GM06990 (cell line): ENCODE results near the gene SNAPC1.

Source experiments
- DNase-seq: peaks from one replicate; pipeline ENCODE4 v3.0.0-alpha.2; 2011; ENCODE audit not compliant: insufficient read length; ENCODE audit errors: extremely low read depth
- H3K27me3 ChIP-seq: replicated peaks from 2 replicates; pipeline ENCODE4 v1.6.0; 2011; ENCODE audit warnings: low read length; ENCODE audit not compliant: control insufficient read depth, insufficient read depth
- H3K36me3 ChIP-seq: 2 replicates; pipeline ENCODE4 v1.5.1; 2011; ENCODE audit warnings: low read length; ENCODE audit not compliant: control insufficient read depth, insufficient read depth
- H3K4me3 ChIP-seq: replicated peaks from 2 replicates; pipeline ENCODE4 v1.5.1; 2011; ENCODE audit warnings: low read depth, mild to moderate bottlenecking, control low read depth, low read length
- CTCF ChIP-seq: IDR thresholded peaks from 2 replicates; pipeline ENCODE4 v1.5.1; 2011; ENCODE audit warnings: low read length, control low read depth, mild to moderate bottlenecking, inconsistent platforms; ENCODE audit not compliant: insufficient read depth, poor library complexity, severe bottlenecking

SNAPC1 gene

GRCh38 chr14:61832783-61833182, 70.6 kb downstream of the SNAPC1 start:
- Histone ChIP-seq H3K36me3 (no peaks in the 10 kb centered on the region), H3K4me3 (no peak overlapping the region), H3K27me3 (no peaks in the 10 kb centered on the region; the same call in 1 of the 2 replicates)
- no peak for TF ChIP-seq CTCF
- no peak for DNase-seq

DNA sequence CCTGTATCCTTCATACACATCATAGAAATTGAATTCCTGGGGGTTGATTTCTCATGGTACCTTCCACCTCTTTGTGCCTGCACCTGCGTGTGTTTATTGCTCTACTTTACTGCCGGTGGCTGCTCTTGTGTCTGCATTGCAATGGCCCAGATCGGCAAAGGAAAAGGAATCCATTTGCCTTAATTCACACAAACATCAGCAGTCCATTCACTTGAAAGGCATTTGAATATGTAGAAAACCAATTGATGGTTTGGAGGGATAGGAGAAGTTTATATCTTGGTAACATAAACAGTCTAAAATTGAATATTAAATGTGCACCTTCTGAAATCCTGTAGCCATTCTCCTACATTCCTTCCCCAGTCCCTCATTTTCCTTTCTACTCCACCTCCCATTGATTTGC, 74.0 kb downstream of the SNAPC1 start:
- DNase-seq, result no peak
- Histone ChIP-seq H3K36me3 (no peaks in the 10 kb centered on the region), H3K27me3 (no peaks in the 10 kb centered on the region; the same call in 1 of the 2 replicates), H3K4me3 (no peak overlapping the region)
- no peak for TF ChIP-seq CTCF

- H3K27me3 ChIP-seq, result no peaks in the 10 kb centered on the region; the same call in 1 of the 2 replicates
- no peak for DNase-seq
- TF ChIP-seq CTCF, result no peak
- no peaks in the 10 kb centered on the region for H3K36me3 ChIP-seq
- no peak overlapping the region for H3K4me3 ChIP-seq
Measured at GRCh38 chr14:61836807-61837206, 74.6 kb downstream of the SNAPC1 start.

- no peak overlapping the region for H3K4me3 ChIP-seq
- no peak for DNase-seq
- TF ChIP-seq CTCF, result peak; percentile 86
- no peaks in the 10 kb centered on the region for H3K27me3 ChIP-seq
- no peaks in the 10 kb centered on the region for H3K36me3 ChIP-seq
Measured at GRCh38 chr14:61837336-61838229, 75.4 kb downstream of the SNAPC1 start.

- Histone ChIP-seq H3K4me3 (no peak overlapping the region), H3K27me3 (no peaks in the 10 kb centered on the region), H3K36me3 (no peaks in the 10 kb centered on the region)
- DNase-seq, result no peak
- TF ChIP-seq CTCF, result no peak
Measured at GRCh38 chr14:61838661-61839245, 76.5 kb downstream of the SNAPC1 start.
